K562 (cell line): ENCODE measurements around the gene MEI4. TPM values are rescaled to one million over a fixed set of nuclear protein-coding genes. Genes with fewer than 3 reads are reported as not detected.

Experiments used
- ATAC-seq: fragments of 200-7000 bp; cut with Tn5 transposase; 3 replicates; pipeline ENCODE4 v1.9.1; 2020; ENCODE audit warnings: moderate library complexity
- BruUV-seq: library from RNA; stranded (reverse); fragments of 400-500 nt; replicated peaks from 2 replicates; lab custom pipeline; 2021; lab: Mats Ljungman, UMichigan
- CTCF ChIA-PET: fragments of 300-600 bp; formaldehyde crosslinking; extraction: SDS; loops from one replicate; lab custom pipeline; 2021; ENCODE audit warnings: low intra/inter-chr PET ratio; lab: Yijun Ruan, JAX
- POLR2A ChIA-PET: fragments of 300-600, 350-650 bp; sonication (Branson Sonifier 250); formaldehyde crosslinking; extraction: SDS; loops from one replicate; lab custom pipeline; 2021; ENCODE audit warnings: antibody characterized with exemption, inconsistent platforms; lab: Yijun Ruan, JAX
- DNase-seq, 4 experiments: peaks; one replicate each; pipeline versions ENCODE4 v3.0.0 to v3.0.0-alpha.2; 2011 to 2018; ENCODE audit warnings: low spot score in 3 of 4, mixed read lengths in 3 of 4; ENCODE audit errors: extremely low read depth in 1 of 4
- FAIRE-seq: peaks from 2 replicates; lab custom pipeline; 2011; peaks lifted over from hg19 to GRCh38; lab: Jason Lieb, UNC
- H2AFZ ChIP-seq: 2 replicates; pipeline ENCODE4 v1.6.0; 2011; ENCODE audit warnings: low read depth, low read length, control low read depth, inconsistent platforms
- H3K27ac ChIP-seq: fragments of 200-600 bp; 3 replicates; pipeline ENCODE4 v1.8.0; 2011; ENCODE audit warnings: low read depth, mild to moderate bottlenecking, control low read depth, inconsistent platforms, low read length, moderate library complexity, mixed read lengths; ENCODE audit errors: extremely low read depth
- H3K27me3 ChIP-seq, 2 experiments: fragments of 300-600 bp in 1 of 2; 2 replicates in 1 of 2; 3 replicates in 1 of 2; pipeline versions ENCODE4 v1.6.0 to v1.8.0; 2011; ENCODE audit warnings: inconsistent platforms in 2 of 2, low read length in 2 of 2, mild to moderate bottlenecking in 1 of 2, mixed read lengths in 1 of 2, moderate library complexity in 1 of 2; ENCODE audit not compliant: control insufficient read depth in 2 of 2, insufficient read depth in 2 of 2
- H3K36me3 ChIP-seq: fragments of 300-600 bp; 3 replicates; pipeline ENCODE4 v1.8.0; 2011; ENCODE audit warnings: mild to moderate bottlenecking, low read length, inconsistent platforms; ENCODE audit not compliant: control insufficient read depth, insufficient read depth
- H3K4me1 ChIP-seq, 2 experiments: fragments of 200-600 bp in 1 of 2; replicated peaks in 1 of 2; 2 replicates in 1 of 2; 3 replicates in 1 of 2; pipeline versions ENCODE4 v1.5.1 to v1.8.0; 2011; ENCODE audit warnings: inconsistent platforms in 2 of 2, low read length in 2 of 2, mild to moderate bottlenecking in 1 of 2, mixed read lengths in 1 of 2, moderate library complexity in 1 of 2; ENCODE audit not compliant: control insufficient read depth in 2 of 2, insufficient read depth in 2 of 2
- H3K4me2 ChIP-seq: 2 replicates; pipeline ENCODE4 v1.6.1; 2011; ENCODE audit warnings: low read length, control low read depth, inconsistent platforms, mixed read lengths; ENCODE audit not compliant: insufficient read depth
- H3K4me3 ChIP-seq: fragments of 200-600 bp; sonication (generic), shearing (Covaris generic); 2 replicates; pipeline ENCODE4 v1.5.1; 2016; ENCODE audit warnings: control low read depth, inconsistent platforms
- H3K79me2 ChIP-seq: fragments of 200-600 bp; 3 replicates; pipeline ENCODE4 v1.8.0; 2011; ENCODE audit warnings: low read length, inconsistent platforms; ENCODE audit not compliant: control insufficient read depth, insufficient read depth
- H3K9ac ChIP-seq, 2 experiments: 2 replicates each; pipeline versions ENCODE4 v1.6.0 to v1.6.1; 2011; ENCODE audit warnings: low read depth in 2 of 2, low read length in 2 of 2, control low read depth in 1 of 2, inconsistent platforms in 1 of 2, mild to moderate bottlenecking in 1 of 2, mixed read lengths in 1 of 2; ENCODE audit not compliant: insufficient read depth in 1 of 2
- H3K9me1 ChIP-seq: one replicate; pipeline ENCODE4 v1.6.0; 2011; ENCODE audit warnings: inconsistent platforms, mild to moderate bottlenecking, low read length, moderate library complexity; ENCODE audit not compliant: control insufficient read depth, insufficient read depth
- H3K9me3 ChIP-seq: replicated peaks from 2 replicates; pipeline ENCODE4 v1.5.1; 2011; ENCODE audit warnings: low read depth, low read length, inconsistent platforms; ENCODE audit not compliant: control insufficient read depth, insufficient read depth
- H4K20me1 ChIP-seq: replicated peaks from 2 replicates; pipeline ENCODE4 v1.6.1; 2011; ENCODE audit warnings: low read length, inconsistent platforms, mixed read lengths; ENCODE audit not compliant: control insufficient read depth, insufficient read depth
- CREM ChIP-seq: IDR thresholded peaks from 2 replicates; pipeline ENCODE4 v1.6.1; 2014; ENCODE audit warnings: antibody characterized with exemption, low read depth
- MYBL2 ChIP-seq, 2 experiments: fragments of 450-650 bp in 1 of 2; sonication (generic) in 1 of 2; formaldehyde crosslinking in 1 of 2; IDR thresholded peaks; 2 replicates each; pipeline versions ENCODE4 v1.6.1 to v1.8.1; 2017 to 2022; ENCODE audit warnings: borderline replicate concordance in 1 of 2, inconsistent platforms in 1 of 2, low read depth in 1 of 2, mild to moderate bottlenecking in 1 of 2, missing genetic modification reagents in 1 of 2, moderate library complexity in 1 of 2
- PPARD ChIP-seq: fragments of 250-450 bp; sonication (Bioruptor Pico); IDR thresholded peaks from 2 replicates; pipeline ENCODE4 v1.8.0; 2022; ENCODE audit warnings: inconsistent platforms, mild to moderate bottlenecking, moderate library complexity
- in situ Hi-C: fragments of 300-500 bp; cut with MboI; formaldehyde crosslinking; loops from 4 replicates; pipeline ENCODE4 v1.15.0; 2018; ENCODE audit warnings: inconsistent platforms, mixed read lengths
- intact Hi-C: fragments of 100-400 bp; cut with micrococcal nuclease; formaldehyde crosslinking; loops from 2 replicates; pipeline ENCODE4 v1.14.2; 2022
- polyA plus RNA-seq, 8 experiments: library from polyadenylated mRNA; depleted of rRNA in 4 of 8; stranded (reverse) in 5 of 8; unstranded in 3 of 8; fragments of >200 nt; fragmentation: Nextera tagmentation in 2 of 8; fragmentation: Illumina TruSeq in 1 of 8; extraction: Ambion mirVana in 2 of 8; extraction: Trizol in 1 of 8; gene quantifications; 2 replicates each; pipeline versions ENCODE4 v1.2.1 to v1.2.3, GENCODE V29; 2011 to 2014; ENCODE audit warnings: inconsistent platforms in 1 of 8, missing spikeins in 1 of 8
- total RNA-seq, 7 experiments: library from RNA; depleted of rRNA in 6 of 7; stranded (reverse); fragments of >200 nt in 6 of 7; fragmentation: Illumina TruSeq in 2 of 7; extraction: Trizol in 2 of 7; gene quantifications; 2 replicates each; pipeline versions ENCODE4 v1.2.1 to v1.2.3, GENCODE V29; 2011 to 2021; ENCODE audit warnings: low replicate concordance in 1 of 7
- TF ChIP-seq, protein P1 (sequence below), 2 experiments: fragments of 450-650 bp in 1 of 2; sonication (generic) in 1 of 2; formaldehyde crosslinking in 1 of 2; IDR thresholded peaks in 1 of 2; conservative IDR thresholded peaks in 1 of 2; 2 replicates each; pipeline versions ENCODE4 v1.6.1 to v1.8.1; 2016 to 2023; ENCODE audit warnings: mild to moderate bottlenecking in 2 of 2, moderate library complexity in 2 of 2, inconsistent platforms in 1 of 2, missing genetic modification reagents in 1 of 2
- TF ChIP-seq, protein P2 (sequence below): sonication (generic); formaldehyde crosslinking; IDR thresholded peaks from 2 replicates; pipeline ENCODE4 v1.8.0; 2022; ENCODE audit warnings: missing genetic modification reagents, mild to moderate bottlenecking, borderline replicate concordance
- TF ChIP-seq, protein P3 (sequence below): sonication (generic); formaldehyde crosslinking; IDR thresholded peaks from 2 replicates; pipeline ENCODE4 v1.8.0; 2022; ENCODE audit warnings: mild to moderate bottlenecking, missing genetic modification reagents, borderline replicate concordance

MEI4 gene
- total and polyA plus RNA-seq, 9 of the 15 experiments (the other 6 are each of a cell fraction or from before 2014, with no cell fraction given), result not detected

DNA sequence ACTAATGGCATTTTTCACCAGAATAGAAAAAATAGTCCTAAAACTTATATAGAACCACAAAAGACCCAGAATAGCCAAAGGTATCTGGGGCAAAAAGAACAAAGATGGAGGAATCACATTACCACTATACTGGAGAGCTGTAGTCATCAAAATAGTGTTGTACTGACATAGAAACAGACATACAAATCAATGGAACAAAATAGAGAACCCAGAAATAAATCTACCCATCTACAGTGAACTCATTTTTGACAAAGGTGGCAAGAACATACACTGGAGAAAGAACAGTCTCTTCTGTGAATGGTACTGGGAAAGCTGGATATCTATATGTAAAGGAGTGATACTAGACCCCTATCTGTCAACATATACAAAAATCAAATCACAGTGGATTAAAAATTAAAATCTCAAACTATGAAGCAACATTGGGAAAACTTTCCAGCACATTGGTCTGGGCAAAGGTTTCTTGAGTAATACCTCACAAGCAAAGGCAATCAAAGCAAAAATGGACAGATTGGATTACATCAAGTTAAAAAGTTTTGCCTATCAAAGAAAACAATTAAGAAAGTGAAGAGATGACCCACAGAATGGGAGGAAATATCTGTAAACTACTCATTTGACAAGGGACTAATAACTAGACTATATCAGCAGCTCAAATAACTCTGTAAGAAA lies 120.5 kb downstream of the MEI4 start:
- BruUV-seq, result no TSS peak
- no peaks in the 10 kb centered on the region for H3K27me3 ChIP-seq
- in situ Hi-C loops, result no loop called here
- no peak overlapping the region for H3K27ac ChIP-seq
- no peak for ATAC-seq
- intact Hi-C loops, result no loop called here
- no peaks in the 10 kb centered on the region for H3K9me1 ChIP-seq
- no peak for FAIRE-seq
- H2AFZ ChIP-seq, result no peak overlapping the region
- no peaks in the 10 kb centered on the region for H4K20me1 ChIP-seq
- H3K4me2 ChIP-seq, result no peak overlapping the region
- H3K36me3 ChIP-seq, result no peaks in the 10 kb centered on the region
- no peaks in the 10 kb centered on the region for H3K79me2 ChIP-seq
- POLR2A ChIA-PET, result no interaction called here
- no peaks in the 10 kb centered on the region; the same call in none of the 2 replicates for H3K9me3 ChIP-seq
- TF ChIP-seq PPARD (CRISPR knock-in tag) (no peak), CREM (no peak), MYBL2 (IDR thresholded peaks at IDR 0.05; ENCODE audit: low read depth) (no peak), MYBL2 (CRISPR knock-in tag; IDR thresholded peaks at IDR 0.05; ENCODE audit: borderline replicate concordance) (no peak)
- TF ChIP-seq, protein P1, sequence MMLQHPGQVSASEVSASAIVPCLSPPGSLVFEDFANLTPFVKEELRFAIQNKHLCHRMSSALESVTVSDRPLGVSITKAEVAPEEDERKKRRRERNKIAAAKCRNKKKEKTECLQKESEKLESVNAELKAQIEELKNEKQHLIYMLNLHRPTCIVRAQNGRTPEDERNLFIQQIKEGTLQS (IDR thresholded peaks at IDR 0.05), result no peak
- TF ChIP-seq, protein P1 (CRISPR knock-in tag; conservative IDR thresholded peaks at IDR 0.05), result no peak
- TF ChIP-seq, protein P2, sequence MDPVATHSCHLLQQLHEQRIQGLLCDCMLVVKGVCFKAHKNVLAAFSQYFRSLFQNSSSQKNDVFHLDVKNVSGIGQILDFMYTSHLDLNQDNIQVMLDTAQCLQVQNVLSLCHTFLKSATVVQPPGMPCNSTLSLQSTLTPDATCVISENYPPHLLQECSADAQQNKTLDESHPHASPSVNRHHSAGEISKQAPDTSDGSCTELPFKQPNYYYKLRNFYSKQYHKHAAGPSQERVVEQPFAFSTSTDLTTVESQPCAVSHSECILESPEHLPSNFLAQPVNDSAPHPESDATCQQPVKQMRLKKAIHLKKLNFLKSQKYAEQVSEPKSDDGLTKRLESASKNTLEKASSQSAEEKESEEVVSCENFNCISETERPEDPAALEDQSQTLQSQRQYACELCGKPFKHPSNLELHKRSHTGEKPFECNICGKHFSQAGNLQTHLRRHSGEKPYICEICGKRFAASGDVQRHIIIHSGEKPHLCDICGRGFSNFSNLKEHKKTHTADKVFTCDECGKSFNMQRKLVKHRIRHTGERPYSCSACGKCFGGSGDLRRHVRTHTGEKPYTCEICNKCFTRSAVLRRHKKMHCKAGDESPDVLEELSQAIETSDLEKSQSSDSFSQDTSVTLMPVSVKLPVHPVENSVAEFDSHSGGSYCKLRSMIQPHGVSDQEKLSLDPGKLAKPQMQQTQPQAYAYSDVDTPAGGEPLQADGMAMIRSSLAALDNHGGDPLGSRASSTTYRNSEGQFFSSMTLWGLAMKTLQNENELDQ (CRISPR knock-in tag), result no peak
- TF ChIP-seq, protein P3, sequence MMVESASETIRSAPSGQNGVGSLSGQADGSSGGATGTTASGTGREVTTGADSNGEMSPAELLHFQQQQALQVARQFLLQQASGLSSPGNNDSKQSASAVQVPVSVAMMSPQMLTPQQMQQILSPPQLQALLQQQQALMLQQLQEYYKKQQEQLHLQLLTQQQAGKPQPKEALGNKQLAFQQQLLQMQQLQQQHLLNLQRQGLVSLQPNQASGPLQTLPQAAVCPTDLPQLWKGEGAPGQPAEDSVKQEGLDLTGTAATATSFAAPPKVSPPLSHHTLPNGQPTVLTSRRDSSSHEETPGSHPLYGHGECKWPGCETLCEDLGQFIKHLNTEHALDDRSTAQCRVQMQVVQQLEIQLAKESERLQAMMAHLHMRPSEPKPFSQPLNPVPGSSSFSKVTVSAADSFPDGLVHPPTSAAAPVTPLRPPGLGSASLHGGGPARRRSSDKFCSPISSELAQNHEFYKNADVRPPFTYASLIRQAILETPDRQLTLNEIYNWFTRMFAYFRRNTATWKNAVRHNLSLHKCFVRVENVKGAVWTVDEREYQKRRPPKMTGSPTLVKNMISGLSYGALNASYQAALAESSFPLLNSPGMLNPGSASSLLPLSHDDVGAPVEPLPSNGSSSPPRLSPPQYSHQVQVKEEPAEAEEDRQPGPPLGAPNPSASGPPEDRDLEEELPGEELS (CRISPR knock-in tag), result no peak
- CTCF ChIA-PET, result no interaction called here
- no peak for DNase-seq
- no peaks in the 10 kb centered on the region for H3K4me1 ChIP-seq
- no peak overlapping the region for H3K4me3 ChIP-seq
- H3K9ac ChIP-seq, result no peak overlapping the region
